NCI-H345 treated with DMSO at 0.1 percent for 48 hours (cell line): ENCODE data around the gene EXOC6.
"Not testable (repeated sequence)": the region's sequence is repeated elsewhere in the genome, so short reads cannot be mapped to it uniquely, and the experiment has no call there.

Source experiments
- DNase-seq: peaks from one replicate; lab custom pipeline; 2025; ENCODE audit not compliant: unreplicated experiment; lab: John Stamatoyannopoulos, UW

EXOC6 gene

DNA sequence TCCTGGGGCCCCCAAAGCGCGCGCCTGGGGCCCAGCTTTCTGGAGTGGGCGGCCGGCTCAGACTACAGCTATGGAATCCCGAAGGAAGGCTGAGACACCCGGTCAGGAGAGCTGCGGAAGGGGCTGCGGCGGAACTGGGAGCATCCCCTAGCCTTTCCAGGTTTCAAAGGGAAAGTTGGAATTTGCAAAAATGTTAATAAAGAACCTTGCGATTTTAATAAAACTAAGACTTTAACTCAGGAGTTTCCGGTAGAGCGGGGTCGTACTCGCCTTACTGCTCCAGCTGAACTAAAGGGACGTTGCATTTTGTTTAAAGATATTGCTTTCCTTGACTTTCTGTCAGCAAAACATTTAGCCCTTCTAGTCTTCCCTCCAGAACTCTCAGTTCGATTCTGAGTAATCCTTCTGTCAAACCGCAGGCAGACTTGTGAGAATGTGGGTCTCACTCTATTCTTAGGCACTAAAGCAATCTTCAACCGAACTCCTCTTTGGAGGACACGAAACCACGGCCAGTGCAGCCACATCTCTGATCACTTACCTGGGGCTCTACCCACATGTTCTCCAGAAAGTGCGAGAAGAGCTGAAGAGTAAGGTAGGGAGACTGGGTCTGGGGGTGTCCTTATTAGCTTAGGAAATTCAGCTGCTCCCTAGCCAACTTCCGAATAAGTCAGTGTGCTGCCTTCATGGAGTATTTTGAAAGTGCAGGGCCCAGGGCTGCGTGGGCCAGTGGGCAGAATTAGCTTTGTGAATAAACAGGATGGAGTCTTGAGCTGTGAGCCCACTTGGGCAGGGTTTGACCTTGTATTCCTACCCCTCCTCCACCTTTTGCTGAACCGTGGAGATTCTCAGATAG is 227.3 kb downstream of the EXOC6 start:
- DNase-seq: no peak

GRCh38 chr10:93076871-93077270 is 228.6 kb downstream of the EXOC6 start:
- no peak for DNase-seq

DNA sequence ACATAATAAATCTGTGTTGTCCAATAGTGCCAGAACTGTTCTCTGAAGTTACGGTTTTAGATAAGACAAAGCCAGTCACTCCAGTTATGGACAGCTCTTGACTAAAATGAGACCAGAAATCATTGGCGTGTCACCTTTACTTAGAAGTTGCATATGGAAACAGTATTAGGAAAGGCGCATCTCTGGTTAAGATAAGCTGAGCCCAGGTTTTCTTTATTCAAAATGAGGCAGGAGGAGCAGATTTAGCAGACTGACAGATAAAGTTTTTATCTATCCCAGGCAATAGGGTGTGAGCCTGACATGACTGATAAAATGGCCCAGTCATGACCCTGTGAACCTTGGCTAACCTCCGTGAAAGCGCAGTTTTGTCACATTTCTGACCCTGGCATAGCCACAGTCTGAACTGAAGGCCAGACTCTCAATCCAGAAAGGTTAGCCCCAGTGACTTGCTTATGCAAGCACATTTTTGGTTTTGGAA is 229.6 kb downstream of the EXOC6 start:
- DNase-seq: no peak

DNA sequence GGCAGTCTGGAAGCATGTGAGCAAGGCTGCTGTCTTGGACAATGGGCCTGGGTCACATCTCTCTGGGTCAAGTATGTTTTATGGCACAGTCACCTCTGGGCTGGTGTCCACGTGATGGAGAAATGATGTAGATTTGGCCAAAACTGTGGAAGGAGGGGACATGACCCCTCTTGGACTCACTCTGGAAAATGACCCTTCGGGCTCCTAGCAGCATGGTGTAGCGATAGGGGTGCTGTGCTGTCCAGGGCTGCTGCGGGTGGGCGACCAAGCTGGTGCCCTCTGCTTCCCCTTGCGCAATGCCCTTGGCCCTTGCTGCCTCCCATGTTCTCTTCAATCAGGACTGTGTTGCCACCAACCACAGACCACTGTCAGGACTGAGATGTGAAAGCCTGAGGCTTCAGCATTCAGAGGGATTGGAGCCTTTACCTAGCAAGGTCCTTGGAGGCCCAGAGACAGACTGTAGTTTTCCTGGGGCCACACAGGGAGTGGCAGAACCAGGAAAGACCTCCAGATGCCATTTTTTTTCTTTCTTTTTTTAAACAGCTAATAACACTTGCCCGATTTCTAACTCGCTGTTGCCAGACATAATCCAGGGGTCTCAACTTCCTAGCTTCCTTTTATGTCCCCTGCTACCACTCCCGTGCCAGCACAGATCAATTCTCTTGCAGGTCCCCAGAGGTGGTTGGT is 231.5 kb downstream of the EXOC6 start:
- no peak for DNase-seq

GRCh38 chr10:93080350-93081046 is 232.2 kb downstream of the EXOC6 start:
- no peak for DNase-seq

GRCh38 chr10:93081318-93081717 is 233.0 kb downstream of the EXOC6 start:
- no peak for DNase-seq

DNA sequence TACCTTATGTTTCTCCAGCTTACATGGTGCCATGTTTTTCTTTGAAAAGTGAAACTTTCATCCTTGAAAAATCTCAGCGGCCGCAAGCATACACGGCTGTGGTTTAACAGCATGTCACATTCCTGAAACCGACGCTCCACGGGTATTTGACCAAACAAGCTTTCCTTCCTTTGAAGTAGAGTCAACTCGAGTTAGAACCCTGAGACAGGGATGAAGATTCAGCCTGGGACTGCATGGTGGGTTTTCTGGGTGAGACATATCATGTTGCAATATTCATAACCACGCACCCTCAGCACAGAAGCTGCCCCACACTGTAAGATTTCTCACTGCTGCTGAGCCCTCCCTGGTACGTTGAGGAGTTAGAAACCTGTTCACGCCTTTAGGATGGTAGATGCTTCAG is 233.5 kb downstream of the EXOC6 start:
- DNase-seq: no peak

DNA sequence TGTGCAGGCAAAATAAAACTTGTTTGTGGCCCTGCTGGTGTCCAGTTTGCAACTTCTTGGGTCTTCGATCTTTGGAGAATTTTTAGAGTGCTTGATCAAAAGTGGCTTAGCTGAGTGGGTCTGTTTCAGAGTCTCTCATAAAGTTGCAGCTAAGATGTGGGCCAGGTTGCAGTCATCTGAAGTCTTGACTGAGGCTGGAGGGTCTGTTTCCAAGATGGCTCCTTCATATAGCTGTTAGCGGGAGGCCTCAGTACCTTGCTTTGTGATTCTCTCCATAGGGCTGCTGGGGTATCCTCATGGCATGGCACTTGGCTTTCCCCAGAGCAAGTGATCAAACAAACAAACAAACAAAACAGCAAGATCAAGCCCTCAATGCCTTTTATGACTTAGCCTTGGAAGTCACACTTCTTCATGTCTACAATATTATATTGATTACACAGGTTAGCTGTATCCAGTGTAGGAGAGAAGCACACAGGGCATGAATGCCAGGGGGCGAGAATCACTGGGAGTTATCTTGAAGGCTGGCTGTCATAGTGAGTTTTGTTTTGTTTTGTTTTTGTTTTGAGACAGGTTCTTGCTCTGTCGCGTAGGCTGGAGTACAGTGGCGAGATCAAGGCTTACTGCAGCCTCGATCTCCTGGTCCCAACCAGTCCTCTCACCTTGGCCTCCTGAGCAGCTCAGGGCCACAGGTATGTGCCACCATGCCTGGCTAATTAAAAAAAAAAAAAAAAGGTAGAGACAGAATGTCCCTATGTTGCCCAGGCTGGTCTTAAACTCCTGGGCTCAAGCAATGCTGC is 235.6 kb downstream of the EXOC6 start:
- no peak for DNase-seq

DNA sequence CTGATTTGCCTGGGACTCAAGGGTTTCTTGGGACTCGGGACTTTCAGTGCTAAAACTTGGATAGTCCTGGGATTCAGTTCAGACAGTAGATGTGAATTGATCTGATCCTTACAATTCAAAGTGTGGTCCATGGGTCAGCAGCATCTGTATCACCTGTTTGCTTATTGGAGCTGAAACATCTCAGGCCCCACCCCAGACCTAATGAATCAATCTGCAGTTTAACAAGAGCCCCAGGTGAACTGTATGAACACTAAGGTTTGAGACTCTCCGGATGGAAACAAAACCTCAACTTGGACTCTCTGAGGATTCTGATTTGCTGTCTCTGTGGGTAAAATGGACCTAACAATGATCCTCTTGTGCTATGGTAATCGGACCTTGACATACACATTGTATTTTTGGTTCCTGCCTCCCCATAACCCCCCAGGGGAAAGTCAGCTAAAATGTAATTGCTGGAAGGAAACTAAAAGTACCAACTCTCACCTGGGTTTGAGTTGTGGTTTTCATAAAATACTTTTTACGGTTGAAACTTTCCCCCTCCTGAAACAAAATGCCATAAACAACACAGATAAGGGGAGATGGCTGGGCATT is 237.0 kb downstream of the EXOC6 start:
- DNase-seq: no peak

GRCh38 chr10:93086289-93086688 is 238.0 kb downstream of the EXOC6 start:
- DNase-seq: no peak

DNA sequence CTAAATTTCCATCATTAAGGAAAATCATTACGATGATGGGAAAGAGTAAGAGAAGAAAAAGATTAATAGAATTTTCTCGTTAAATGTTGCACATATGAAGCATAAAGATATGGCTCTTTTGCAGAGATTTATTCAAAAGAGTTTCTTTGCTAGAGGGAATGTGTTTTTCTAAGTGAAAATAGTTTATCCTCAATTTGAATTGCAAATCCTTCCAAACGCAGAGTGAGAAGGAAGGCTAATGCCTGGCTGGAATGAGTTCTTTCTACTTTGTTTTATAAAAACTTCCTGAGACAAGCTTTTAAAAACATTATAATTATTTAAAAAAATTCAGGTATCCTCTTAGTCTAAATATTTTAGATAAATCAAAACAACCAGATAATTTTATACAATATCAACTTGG is 239.5 kb downstream of the EXOC6 start:
- no peak for DNase-seq

DNA sequence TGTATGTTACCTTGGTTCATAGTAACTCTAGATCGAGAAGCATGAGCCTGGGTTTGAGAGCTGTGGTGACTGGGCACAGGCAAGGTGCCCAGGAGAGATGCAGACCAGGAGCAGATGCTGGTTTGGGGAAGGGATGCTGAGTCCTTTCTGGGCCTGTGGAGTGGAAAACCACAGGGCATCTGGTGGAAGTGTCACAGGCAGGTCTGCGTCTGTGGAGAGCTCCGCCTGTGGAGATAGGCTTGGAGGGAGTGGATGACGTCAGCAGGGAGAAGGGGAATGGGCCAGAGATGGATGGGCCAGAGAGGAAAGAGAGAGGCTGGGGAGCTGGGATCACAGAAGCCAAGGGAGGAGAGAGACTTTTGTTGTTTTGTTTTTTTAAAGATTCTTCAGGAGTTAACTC is 240.1 kb downstream of the EXOC6 start:
- DNase-seq: no peak

GRCh38 chr10:93090619-93091018 is 242.3 kb downstream of the EXOC6 start:
- DNase-seq: no peak

GRCh38 chr10:93091960-93092359 is 243.6 kb downstream of the EXOC6 start:
- no peak for DNase-seq

DNA sequence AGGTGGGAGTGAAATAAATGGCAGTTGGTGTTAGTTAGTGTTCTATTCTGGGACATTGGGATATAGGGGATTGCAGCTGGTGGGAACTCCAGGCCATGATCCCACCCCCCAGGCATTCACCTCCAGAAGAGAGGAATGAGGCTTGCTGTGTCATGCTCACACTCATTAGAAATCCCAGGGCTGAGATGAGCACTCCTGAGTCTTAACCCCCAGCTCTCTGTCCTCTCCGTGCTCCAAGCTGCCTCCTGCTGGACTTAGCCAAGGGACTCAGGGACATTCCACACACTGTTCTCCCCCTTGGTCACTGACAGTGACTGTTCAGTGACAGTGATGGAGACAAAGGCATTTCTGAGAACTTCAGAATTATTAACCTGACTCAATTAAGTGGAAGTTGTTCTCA is 246.9 kb downstream of the EXOC6 start:
- no peak for DNase-seq

DNA sequence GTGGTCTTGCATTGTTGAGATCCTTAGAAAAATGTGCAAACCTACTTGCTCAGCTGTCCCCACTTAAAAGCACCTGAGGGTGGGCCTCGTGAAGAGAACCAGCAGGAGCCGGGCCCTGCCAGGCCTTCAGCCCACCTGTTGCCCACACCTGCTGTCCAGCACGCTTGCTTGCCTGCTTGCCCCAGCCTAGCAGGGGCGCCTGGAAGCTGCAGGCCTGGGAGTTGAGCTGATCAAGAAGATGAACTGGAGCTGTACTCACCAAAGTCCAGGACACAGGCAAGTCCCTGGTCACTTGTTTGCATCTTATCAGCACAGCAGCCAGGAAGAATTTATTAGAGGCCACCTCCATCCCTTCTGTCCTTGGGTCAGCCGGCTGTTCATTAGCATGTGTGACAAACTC is 248.6 kb downstream of the EXOC6 start:
- peak; percentile 35 for DNase-seq

DNA sequence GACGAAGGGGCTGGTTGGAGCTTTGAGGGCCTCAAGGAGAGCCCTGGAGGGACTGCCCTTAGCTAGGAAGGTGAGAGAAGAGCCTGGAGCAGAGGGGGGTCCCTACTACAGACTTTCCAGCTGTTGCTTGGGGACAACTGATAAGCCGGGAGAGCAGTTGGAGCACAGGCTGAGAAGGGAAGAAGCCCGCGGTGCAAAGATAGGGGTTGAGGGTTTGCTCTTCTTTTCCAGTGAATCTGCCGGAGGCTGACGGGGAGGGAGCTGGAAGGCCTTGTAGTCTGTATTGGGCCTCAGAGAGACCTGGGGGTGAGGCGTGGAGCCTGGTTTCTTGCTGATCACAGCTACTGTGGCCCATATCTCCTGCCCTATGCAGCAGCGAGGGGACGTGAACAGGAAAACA is 249.1 kb downstream of the EXOC6 start:
- DNase-seq: no peak

DNA sequence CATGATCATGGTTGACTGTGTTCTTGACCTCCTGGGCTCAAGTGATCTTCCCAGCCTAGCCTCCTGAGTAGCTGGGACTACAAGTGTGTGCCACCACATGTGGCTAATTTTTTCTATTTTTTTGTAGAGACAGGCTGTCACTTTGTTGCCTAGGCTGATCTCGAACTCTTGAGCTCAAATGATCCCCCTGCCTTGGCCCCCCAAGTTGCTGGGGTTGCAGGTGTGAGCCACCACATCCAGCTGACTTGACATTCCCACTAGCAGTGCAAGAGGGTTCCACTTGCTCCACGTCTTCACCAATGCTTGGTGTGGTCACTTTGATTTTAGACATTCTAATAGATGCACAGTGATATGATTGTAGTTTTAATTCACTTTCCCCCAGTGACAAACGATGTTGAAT is 250.5 kb downstream of the EXOC6 start:
- no peak for DNase-seq

GRCh38 chr10:93099670-93100069 is 251.3 kb downstream of the EXOC6 start:
- DNase-seq: no peak

DNA sequence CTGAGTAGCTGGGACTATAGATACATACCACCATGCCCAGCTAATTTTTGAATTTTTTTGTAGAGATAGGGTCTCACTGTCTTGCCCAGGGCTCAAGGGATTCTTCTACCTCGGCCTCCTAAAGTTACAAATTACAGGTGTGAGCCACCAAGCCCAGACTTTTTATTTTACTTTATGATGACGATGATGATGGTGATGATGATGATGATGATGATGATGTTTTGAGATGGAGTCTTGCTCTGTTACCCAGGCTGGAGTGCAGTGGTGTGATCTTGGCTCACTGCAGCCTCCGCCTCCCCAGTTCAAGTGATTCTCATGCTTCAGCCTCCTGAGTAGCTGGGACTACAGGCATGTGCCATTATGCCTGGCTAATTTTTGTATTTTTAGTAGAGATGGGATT is 252.8 kb downstream of the EXOC6 start:
- DNase-seq: not testable (repeated sequence)

DNA sequence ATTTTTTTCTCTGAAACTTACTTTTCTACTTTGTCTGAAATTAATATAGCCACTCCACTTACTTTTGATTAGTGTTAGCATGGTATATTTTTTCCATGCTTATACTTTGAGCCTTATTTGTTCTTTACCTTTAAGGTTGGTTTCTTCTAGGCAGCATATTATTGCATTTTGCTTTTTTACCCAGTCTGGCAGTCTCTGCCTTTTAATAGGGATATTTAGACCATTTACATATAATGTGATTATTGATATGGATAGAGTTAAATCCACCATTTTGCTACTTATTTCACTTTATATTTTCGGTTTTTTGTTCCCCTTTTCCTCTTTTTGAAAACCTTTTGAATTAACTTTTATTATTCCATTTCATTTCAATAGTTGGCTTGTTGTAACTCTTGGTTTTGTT is 255.6 kb downstream of the EXOC6 start:
- no peak for DNase-seq
